Smooth muscle cell (in vitro differentiated cells): ENCODE measurements around the gene NRARP. TPM values are rescaled to one million over a fixed set of nuclear protein-coding genes. Genes with fewer than 3 reads are reported as not detected.
A peak's percentile ranks its signal among the peaks of the same experiment; 100 is the strongest.

Experiments used
- DNase-seq: peaks from one replicate; lab custom pipeline; 2025; ENCODE audit not compliant: unreplicated experiment; lab: John Stamatoyannopoulos, UW
- H2AFZ ChIP-seq: fragments of 200-600 bp; sonication (generic); 2 replicates; pipeline ENCODE4 v1.6.0; 2016; ENCODE audit warnings: antibody characterized with exemption, low read depth, mild to moderate bottlenecking
- H3F3A ChIP-seq: fragments of 200-600 bp; sonication (generic); 2 replicates; pipeline ENCODE4 v1.6.0; 2017; ENCODE audit warnings: antibody characterized with exemption, low read depth
- H3K27ac ChIP-seq: fragments of 200-600 bp; sonication (generic); 2 replicates; pipeline ENCODE4 v1.5.1; 2016; ENCODE audit warnings: low read depth, mild to moderate bottlenecking
- H3K27me3 ChIP-seq: fragments of 200-600 bp; sonication (generic); 2 replicates; pipeline ENCODE4 v1.6.1; 2016; ENCODE audit warnings: low read depth, mild to moderate bottlenecking
- H3K36me3 ChIP-seq: fragments of 200-600 bp; sonication (generic); 2 replicates; pipeline ENCODE4 v1.5.1; 2016; ENCODE audit warnings: low read depth
- H3K4me1 ChIP-seq: fragments of 200-600 bp; sonication (generic); 2 replicates; pipeline ENCODE4 v1.5.1; 2016; ENCODE audit warnings: low read depth
- H3K4me2 ChIP-seq: fragments of 200-600 bp; sonication (generic); 2 replicates; pipeline ENCODE4 v1.6.0; 2016; ENCODE audit warnings: mild to moderate bottlenecking
- H3K4me3 ChIP-seq: fragments of 200-600 bp; sonication (generic); 2 replicates; pipeline ENCODE4 v1.5.1; 2016; ENCODE audit warnings: mild to moderate bottlenecking
- H3K79me2 ChIP-seq: fragments of 200-600 bp; sonication (generic); 2 replicates; pipeline ENCODE4 v1.6.0; 2016; ENCODE audit warnings: low read depth, mild to moderate bottlenecking
- H3K9ac ChIP-seq: fragments of 200-600 bp; sonication (generic); 2 replicates; pipeline ENCODE4 v1.6.0; 2016; ENCODE audit warnings: low read depth
- H3K9me3 ChIP-seq: fragments of 200-600 bp; sonication (generic); replicated peaks from 2 replicates; pipeline ENCODE4 v1.5.1; 2016; ENCODE audit warnings: low read depth
- H4K20me1 ChIP-seq: fragments of 200-600 bp; sonication (generic); 2 replicates; pipeline ENCODE4 v1.6.0; 2016; ENCODE audit warnings: low read depth
- CTCF ChIP-seq: fragments of 200-600 bp; sonication (generic); IDR thresholded peaks from 2 replicates; pipeline ENCODE4 v1.5.1; 2017; ENCODE audit warnings: borderline replicate concordance, mild to moderate bottlenecking, antibody characterized with exemption; ENCODE audit not compliant: insufficient read depth, poor library complexity, severe bottlenecking
- WGBS: methylation state at CpG from one replicate; pipeline ENCODE4 v1.1.7; 2016; ENCODE audit warnings: low lambda C conversion rate; 5-methylcytosine and 5-hydroxymethylcytosine counted together
- polyA plus RNA-seq: library from polyadenylated mRNA; unstranded; fragments of >200 nt; fragmentation: Nextera tagmentation; extraction: Ambion mirVana; gene quantifications from 2 replicates; pipeline ENCODE4 v1.2.1, GENCODE V29; 2016
- total RNA-seq: library from RNA; depleted of rRNA; stranded (reverse); fragments of >200 nt; gene quantifications from 2 replicates; pipeline ENCODE4 v1.2.3, GENCODE V29; 2014

NRARP gene
- total and polyA plus RNA-seq, 2 experiments from 2014 or later: 3.0 to 3.7 TPM

GRCh38 chr9:137299938-137300337 lies 2.1 kb downstream of the NRARP start:
- peak overlapping the region; percentile 59 for H3K4me3 ChIP-seq
- 19% methylated on average over 16 of the region's 16 CpGs for WGBS
- H2AFZ ChIP-seq: no peak overlapping the region
- H3K4me1 ChIP-seq: peaks cover 39% of the 10 kb centered on the region
- H3F3A ChIP-seq: no peaks in the 10 kb centered on the region
- H3K27me3 ChIP-seq: peaks cover 51% of the 10 kb centered on the region
- H3K9ac ChIP-seq: no peak overlapping the region
- TF ChIP-seq CTCF: no peak
- no peaks in the 10 kb centered on the region for H3K9me3 ChIP-seq
- no peak overlapping the region for H3K27ac ChIP-seq
- no peak overlapping the region for H3K4me2 ChIP-seq
- H3K36me3 ChIP-seq: no peaks in the 10 kb centered on the region
- H4K20me1 ChIP-seq: peaks cover 9% of the 10 kb centered on the region
- no peaks in the 10 kb centered on the region for H3K79me2 ChIP-seq
- DNase-seq: no peak

- Histone ChIP-seq H3K79me2 (no peaks in the 10 kb centered on the region), H4K20me1 (peaks cover 9% of the 10 kb centered on the region), H3K27me3 (peaks cover 58% of the 10 kb centered on the region), H3K4me1 (peaks cover 33% of the 10 kb centered on the region), H3K4me2 (no peak overlapping the region), H3K4me3 (no peak overlapping the region), H3K36me3 (no peaks in the 10 kb centered on the region), H3K9me3 (no peaks in the 10 kb centered on the region), H3K27ac (no peak overlapping the region), H2AFZ (no peak overlapping the region), H3K9ac (no peak overlapping the region), H3F3A (no peaks in the 10 kb centered on the region)
- TF ChIP-seq CTCF: no peak
- no peak for DNase-seq
- 39% methylated on average over 10 of the region's 10 CpGs for WGBS
These were observed 2.9 kb downstream of the NRARP start for GRCh38 chr9:137299203-137299565.

GRCh38 chr9:137298401-137299202 lies 3.5 kb downstream of the NRARP start:
- H3K9ac ChIP-seq: no peak overlapping the region
- H3K27ac ChIP-seq: no peak overlapping the region
- no peaks in the 10 kb centered on the region for H3K36me3 ChIP-seq
- no peak for TF ChIP-seq CTCF
- WGBS: 62% methylated on average over 24 of the region's 24 CpGs
- peaks cover 9% of the 10 kb centered on the region for H4K20me1 ChIP-seq
- H3K4me2 ChIP-seq: no peak overlapping the region
- no peak overlapping the region for H2AFZ ChIP-seq
- peaks cover 33% of the 10 kb centered on the region for H3K4me1 ChIP-seq
- H3K27me3 ChIP-seq: peaks cover 58% of the 10 kb centered on the region
- no peak overlapping the region for H3K4me3 ChIP-seq
- no peak for DNase-seq
- no peaks in the 10 kb centered on the region for H3F3A ChIP-seq
- H3K9me3 ChIP-seq: no peaks in the 10 kb centered on the region
- no peaks in the 10 kb centered on the region for H3K79me2 ChIP-seq

GRCh38 chr9:137297966-137298365 lies 4.1 kb downstream of the NRARP start:
- Histone ChIP-seq H4K20me1 (peaks cover 9% of the 10 kb centered on the region), H3F3A (no peaks in the 10 kb centered on the region), H3K9me3 (no peaks in the 10 kb centered on the region), H3K27me3 (peaks cover 58% of the 10 kb centered on the region), H3K9ac (no peak overlapping the region), H3K36me3 (no peaks in the 10 kb centered on the region), H3K79me2 (no peaks in the 10 kb centered on the region), H3K4me2 (no peak overlapping the region), H3K4me1 (peaks cover 30% of the 10 kb centered on the region), H3K27ac (no peak overlapping the region), H2AFZ (no peak overlapping the region), H3K4me3 (no peak overlapping the region)
- TF ChIP-seq CTCF: no peak
- no peak for DNase-seq
- 56% methylated on average over 7 of the region's 7 CpGs for WGBS
